LNCaP clone FGC (cell line): ENCODE data around the gene TC2N.
"Not testable (repeated sequence)": the region's sequence is repeated elsewhere in the genome, so short reads cannot be mapped to it uniquely, and the experiment has no call there.

ENCODE experiments used
- DNase-seq: peaks from one replicate; pipeline ENCODE4 v3.0.0-alpha.2; 2011; ENCODE audit warnings: low read depth
- H3K4me3 ChIP-seq: 2 replicates; pipeline ENCODE4 v1.5.1; 2011; ENCODE audit warnings: mild to moderate bottlenecking, low read depth, low read length, control low read depth
- TF ChIP-seq, protein P1 (sequence below): IDR thresholded peaks from 2 replicates; pipeline ENCODE4 v1.5.1; 2012; ENCODE audit warnings: mild to moderate bottlenecking; ENCODE audit not compliant: control insufficient read depth, insufficient read depth; ENCODE audit errors: extremely low read depth

TC2N gene

DNA sequence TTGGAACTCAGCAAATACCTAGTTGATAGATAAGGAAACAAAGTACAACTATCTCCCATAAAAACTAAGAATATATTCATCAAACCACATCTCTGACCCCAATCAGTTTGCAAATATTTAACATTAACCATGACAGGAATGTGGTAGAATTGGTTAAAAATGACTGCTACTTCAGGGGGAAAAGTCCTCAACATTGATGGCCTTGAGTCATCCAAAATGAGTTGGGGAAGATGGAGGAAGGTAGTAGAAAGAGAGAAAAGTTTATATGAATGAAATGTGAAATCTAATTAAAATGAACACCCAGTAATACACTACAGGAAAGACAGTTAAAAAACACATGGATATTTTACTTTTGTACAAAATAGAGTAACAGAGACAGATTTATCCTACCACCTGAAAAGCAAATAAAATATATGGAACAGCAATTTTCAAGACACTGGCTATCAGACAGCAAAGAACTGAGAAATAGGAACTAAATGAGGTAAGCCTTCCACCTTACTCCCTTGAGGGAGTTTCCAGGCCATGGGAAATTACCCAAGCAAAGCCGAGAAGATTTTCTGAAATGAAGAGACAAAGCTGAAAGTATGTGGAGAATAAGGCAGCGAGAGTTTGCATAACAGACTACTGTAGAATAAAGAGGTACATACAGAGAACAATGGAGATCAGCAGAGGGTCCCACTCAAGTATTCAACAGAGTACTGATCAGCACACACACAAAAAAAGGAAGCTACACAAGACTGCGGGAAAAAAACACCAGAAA is 49.6 kb downstream of the TC2N start:
- DNase-seq, result no peak
- TF ChIP-seq, protein P1, sequence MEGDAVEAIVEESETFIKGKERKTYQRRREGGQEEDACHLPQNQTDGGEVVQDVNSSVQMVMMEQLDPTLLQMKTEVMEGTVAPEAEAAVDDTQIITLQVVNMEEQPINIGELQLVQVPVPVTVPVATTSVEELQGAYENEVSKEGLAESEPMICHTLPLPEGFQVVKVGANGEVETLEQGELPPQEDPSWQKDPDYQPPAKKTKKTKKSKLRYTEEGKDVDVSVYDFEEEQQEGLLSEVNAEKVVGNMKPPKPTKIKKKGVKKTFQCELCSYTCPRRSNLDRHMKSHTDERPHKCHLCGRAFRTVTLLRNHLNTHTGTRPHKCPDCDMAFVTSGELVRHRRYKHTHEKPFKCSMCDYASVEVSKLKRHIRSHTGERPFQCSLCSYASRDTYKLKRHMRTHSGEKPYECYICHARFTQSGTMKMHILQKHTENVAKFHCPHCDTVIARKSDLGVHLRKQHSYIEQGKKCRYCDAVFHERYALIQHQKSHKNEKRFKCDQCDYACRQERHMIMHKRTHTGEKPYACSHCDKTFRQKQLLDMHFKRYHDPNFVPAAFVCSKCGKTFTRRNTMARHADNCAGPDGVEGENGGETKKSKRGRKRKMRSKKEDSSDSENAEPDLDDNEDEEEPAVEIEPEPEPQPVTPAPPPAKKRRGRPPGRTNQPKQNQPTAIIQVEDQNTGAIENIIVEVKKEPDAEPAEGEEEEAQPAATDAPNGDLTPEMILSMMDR, result no peak
- no peak overlapping the region for H3K4me3 ChIP-seq

DNA sequence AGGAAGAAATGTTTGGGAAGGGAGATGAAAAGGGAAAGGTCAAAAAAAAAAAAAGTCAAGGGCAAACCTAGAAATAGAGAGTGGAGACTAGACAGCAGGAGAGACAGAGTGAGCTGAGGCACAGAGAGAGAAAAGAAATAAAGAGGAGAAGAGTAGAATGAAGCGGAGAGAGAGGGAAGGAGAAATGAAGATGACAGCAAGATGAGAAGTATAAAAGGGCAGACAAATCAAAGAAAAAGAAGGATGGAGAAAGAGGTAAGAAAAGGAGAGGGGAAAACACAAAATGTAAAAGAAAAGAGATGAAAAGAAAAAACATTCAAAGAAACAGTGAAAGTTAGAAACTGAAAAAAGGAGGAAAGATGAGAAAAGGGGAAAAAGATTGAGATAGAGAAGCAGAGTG is 53.0 kb downstream of the TC2N start:
- TF ChIP-seq, protein P1, result no peak
- H3K4me3 ChIP-seq, result no peak overlapping the region
- DNase-seq, result no peak

DNA sequence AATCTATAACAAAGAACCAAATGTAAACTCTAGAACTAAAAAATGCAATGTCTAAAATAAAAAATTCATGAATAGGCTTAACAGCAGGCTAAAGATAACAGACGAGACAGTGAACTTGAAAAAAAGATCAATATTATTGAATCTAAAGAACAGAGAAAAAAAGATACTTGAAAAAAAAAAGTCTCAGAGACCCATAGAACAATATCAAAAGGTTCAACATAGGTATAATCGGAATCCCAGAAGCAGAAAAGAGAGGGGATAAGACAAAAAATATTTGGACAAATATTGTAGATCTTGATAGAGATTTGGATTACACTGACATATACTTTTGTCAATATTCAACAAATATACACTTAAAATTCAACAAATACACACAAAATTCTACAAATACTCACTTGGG is 56.6 kb downstream of the TC2N start:
- TF ChIP-seq, protein P1, result no peak
- H3K4me3 ChIP-seq, result no peak overlapping the region
- DNase-seq, result no peak

DNA sequence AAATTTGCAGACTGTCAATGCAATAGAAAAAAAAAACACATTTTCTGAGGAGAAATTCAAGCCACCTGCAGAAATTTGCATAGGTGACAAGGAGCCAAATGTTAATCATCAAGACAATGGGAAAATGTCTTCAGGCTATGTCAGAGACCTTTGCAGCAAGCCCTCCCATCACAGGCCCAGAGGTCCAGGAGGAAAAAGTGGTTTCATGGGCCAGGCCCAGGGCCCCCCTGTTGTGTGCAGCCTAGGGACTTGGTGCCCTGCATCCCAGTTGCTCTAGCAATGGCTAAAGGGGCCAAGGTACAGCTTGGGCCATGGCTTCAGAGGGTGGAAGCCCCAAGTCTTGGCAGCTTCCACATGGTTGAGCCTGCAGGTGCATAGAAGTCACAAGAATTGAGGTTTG is 60.6 kb downstream of the TC2N start:
- TF ChIP-seq, protein P1, result no peak
- DNase-seq, result no peak
- no peak overlapping the region for H3K4me3 ChIP-seq

DNA sequence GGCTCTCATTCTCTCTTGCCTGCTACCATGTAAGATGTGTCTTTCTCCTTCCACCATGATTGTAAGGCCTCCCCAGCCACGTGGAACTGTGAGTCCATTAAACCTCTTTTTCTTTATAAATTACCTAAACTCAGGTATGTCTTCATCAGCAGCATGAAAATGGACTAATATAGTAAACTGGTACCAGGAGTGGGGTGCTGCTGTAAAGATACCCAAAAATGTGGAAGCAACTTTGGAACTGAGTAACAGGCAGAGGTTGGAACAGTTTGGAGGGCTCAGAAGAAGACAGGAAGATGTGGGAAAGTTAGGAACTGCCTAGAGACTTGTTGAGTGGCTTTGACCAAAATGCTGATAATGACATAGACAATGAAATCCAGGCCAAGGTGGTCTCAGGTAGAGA is 61.2 kb downstream of the TC2N start:
- DNase-seq, H3K4me3 ChIP-seq: not testable (repeated sequence)

DNA sequence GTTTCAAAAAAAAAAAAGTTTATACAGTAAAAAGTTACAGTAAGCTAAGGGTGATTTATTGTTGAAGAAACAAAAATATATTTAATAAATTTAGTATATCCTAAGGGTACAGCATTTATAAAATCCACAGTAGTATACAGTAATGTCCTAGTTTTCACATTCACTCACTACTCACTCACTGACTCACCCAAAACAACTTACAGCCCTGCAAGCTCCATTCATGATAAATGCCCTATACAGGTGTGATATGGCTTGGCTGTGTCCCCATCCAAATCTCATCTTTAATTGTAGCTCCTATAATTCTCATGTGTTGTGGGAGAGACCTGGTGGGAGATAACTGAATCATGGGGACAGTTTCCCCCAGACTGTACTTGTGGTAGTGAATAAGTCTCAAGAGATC is 61.7 kb downstream of the TC2N start:
- DNase-seq, result no peak
- no peak overlapping the region for H3K4me3 ChIP-seq
- TF ChIP-seq, protein P1, result no peak

DNA sequence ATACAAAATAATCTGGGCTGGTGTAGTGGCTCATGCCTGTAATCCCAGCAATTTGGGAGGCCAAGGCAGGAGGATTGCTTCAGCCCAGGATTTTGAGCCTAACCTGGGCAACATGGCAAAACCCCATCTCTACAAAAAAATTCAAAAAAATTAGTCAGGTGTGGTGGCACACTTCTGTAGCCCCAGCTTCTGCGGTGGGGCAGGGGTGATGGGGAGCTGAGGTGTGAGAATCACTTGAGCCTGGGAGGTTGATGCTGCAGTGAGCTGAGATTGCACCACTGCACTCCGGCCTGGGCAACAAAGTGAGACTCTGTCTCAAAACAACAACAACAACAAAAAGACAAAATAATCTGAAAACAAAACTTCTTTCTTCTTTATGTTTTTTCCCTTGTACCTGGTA is 66.0 kb downstream of the TC2N start:
- no peak overlapping the region for H3K4me3 ChIP-seq
- TF ChIP-seq, protein P1, result no peak
- no peak for DNase-seq
